GM18858 (cell line): Measurements from ENCODE around the gene MTG1.
"Not testable (repeated sequence)": the region's sequence is repeated elsewhere in the genome, so short reads cannot be mapped to it uniquely, and the experiment has no call there.

ENCODE experiments used
- ATAC-seq: cut with Tn5 transposase; IDR thresholded peaks from one replicate; pipeline ENCODE4 v1.9.1; 2021; ENCODE audit not compliant: unreplicated experiment

Gene MTG1

GRCh38 chr10:133465191-133465949, 71.4 kb downstream of the MTG1 start:
- no peak for ATAC-seq

GRCh38 chr10:133465950-133466474, 72.1 kb downstream of the MTG1 start:
- ATAC-seq = no peak

GRCh38 chr10:133466683-133467275, 72.8 kb downstream of the MTG1 start:
- ATAC-seq = no peak

GRCh38 chr10:133467286-133467911, 73.4 kb downstream of the MTG1 start:
- ATAC-seq = no peak

GRCh38 chr10:133469205-133469604, 75.2 kb downstream of the MTG1 start:
- not testable (repeated sequence) for ATAC-seq

GRCh38 chr10:133471300-133472109, 77.5 kb downstream of the MTG1 start:
- no peak for ATAC-seq
